Lower lobe of right lung (tissue), 2 donors: ENCODE data around the gene ZSCAN32. TPM values are rescaled to one million over a fixed set of nuclear protein-coding genes. Genes with fewer than 3 reads are reported as not detected.

Experiments
- ATAC-seq, 2 donors: fragments of 200-7000 bp; cut with Tn5 transposase; one replicate each; pipeline ENCODE4 v1.9.1; 2020 to 2022; ENCODE audit warnings: mild to moderate bottlenecking in 2 of 2, moderate library complexity in 2 of 2
- DNase-seq: peaks from one replicate; pipeline ENCODE4 v3.0.0-alpha.2; 2020
- H3K27ac ChIP-seq: fragments of 200-600 bp; one replicate; pipeline ENCODE4 v1.8.0; 2022
- H3K27me3 ChIP-seq: fragments of 200-600 bp; one replicate; pipeline ENCODE4 v1.8.0; 2022; ENCODE audit warnings: low read depth
- H3K36me3 ChIP-seq: fragments of 200-600 bp; one replicate; pipeline ENCODE4 v1.8.0; 2022; ENCODE audit warnings: mild to moderate bottlenecking
- H3K4me1 ChIP-seq: fragments of 200-600 bp; one replicate; pipeline ENCODE4 v1.8.0; 2022
- H3K4me3 ChIP-seq: fragments of 200-600 bp; one replicate; pipeline ENCODE4 v1.8.0; 2022; ENCODE audit warnings: mild to moderate bottlenecking
- H3K9me3 ChIP-seq: fragments of 200-600 bp; one replicate; pipeline ENCODE4 v1.8.0; 2022
- CTCF ChIP-seq: fragments of 200-600 bp; IDR thresholded peaks from one replicate; pipeline ENCODE4 v1.8.0; 2022; ENCODE audit warnings: antibody characterized with exemption, mild to moderate bottlenecking
- intact Hi-C: fragments of 100-400 bp; cut with DNase I; formaldehyde crosslinking; loops from one replicate; pipeline ENCODE4 v1.11.0; 2022
- total RNA-seq: library from RNA; stranded (reverse); fragmentation: NEBNext Ultra II Directional; extraction: Animal tissue kit (Norgen Biotek cat#: 25700); gene quantifications from one replicate; pipeline ENCODE4 v1.2.1, GENCODE V29; 2021
- donor health status: DM: no; HTN: yes; CAD: no; lungs with severe emphysema.

The ZSCAN32 gene
- total RNA-seq, 1 donor from 2014 or later, result 12.7 TPM

GRCh38 chr16:3389663-3390338 is 11.0 kb downstream of the ZSCAN32 start:
- Histone ChIP-seq H3K9me3 (peaks cover 70% of the 10 kb centered on the region), H3K4me1 (no peaks in the 10 kb centered on the region), H3K27ac (no peak overlapping the region), H3K4me3 (no peak overlapping the region), H3K27me3 (no peaks in the 10 kb centered on the region), H3K36me3 (peaks cover 71% of the 10 kb centered on the region)
- ATAC-seq, result no peak
- intact Hi-C loops, result no loop called here
- no peak for TF ChIP-seq CTCF
- DNase-seq, result no peak

- ATAC-seq (no peak), DNase-seq (no peak)
- H3K27ac ChIP-seq, result no peak overlapping the region
- no peak overlapping the region for H3K4me3 ChIP-seq
- H3K9me3 ChIP-seq, result peaks cover 81% of the 10 kb centered on the region
- no peak for TF ChIP-seq CTCF
- no peaks in the 10 kb centered on the region for H3K27me3 ChIP-seq
- intact Hi-C loops, result no loop called here
- H3K4me1 ChIP-seq, result no peaks in the 10 kb centered on the region
- peaks cover 72% of the 10 kb centered on the region for H3K36me3 ChIP-seq
Measured at GRCh38 chr16:3388325-3388724, 12.5 kb downstream of the ZSCAN32 start.

- TF ChIP-seq CTCF, result no peak
- Histone ChIP-seq H3K4me3 (no peak overlapping the region), H3K36me3 (peaks cover 36% of the 10 kb centered on the region), H3K4me1 (no peaks in the 10 kb centered on the region), H3K27me3 (no peaks in the 10 kb centered on the region), H3K9me3 (peaks cover 88% of the 10 kb centered on the region), H3K27ac (no peak overlapping the region)
- ATAC-seq, result no peak
- intact Hi-C loops, result no loop called here
- DNase-seq, result no peak
Measured at GRCh38 chr16:3383045-3383448, 17.8 kb downstream of the ZSCAN32 start.

GRCh38 chr16:3377917-3378316 is 22.9 kb downstream of the ZSCAN32 start:
- TF ChIP-seq CTCF, result no peak
- H3K9me3 ChIP-seq, result peaks cover 93% of the 10 kb centered on the region
- no peak for DNase-seq
- no peak overlapping the region for H3K4me3 ChIP-seq
- H3K36me3 ChIP-seq, result peaks cover 6% of the 10 kb centered on the region
- intact Hi-C loops, result no loop called here
- H3K27me3 ChIP-seq, result no peaks in the 10 kb centered on the region
- H3K27ac ChIP-seq, result no peak overlapping the region
- ATAC-seq, result no peak
- H3K4me1 ChIP-seq, result no peaks in the 10 kb centered on the region

GRCh38 chr16:3375680-3376079 is 25.1 kb downstream of the ZSCAN32 start:
- Histone ChIP-seq H3K36me3 (no peaks in the 10 kb centered on the region), H3K27me3 (no peaks in the 10 kb centered on the region), H3K9me3 (peaks cover 70% of the 10 kb centered on the region), H3K4me3 (no peak overlapping the region), H3K4me1 (no peaks in the 10 kb centered on the region), H3K27ac (no peak overlapping the region)
- ATAC-seq, result no peak
- intact Hi-C loops, result no loop called here
- no peak for TF ChIP-seq CTCF
- DNase-seq, result no peak
